Calu3 (cell line): Measurements from ENCODE around the gene BRF1. TPM values are rescaled to one million over a fixed set of nuclear protein-coding genes. Genes with fewer than 3 reads are reported as not detected.

Source experiments
- BruUV-seq: library from RNA; stranded (reverse); fragments of 400-500 nt; replicated peaks from 2 replicates; lab custom pipeline; 2021; lab: Mats Ljungman, UMichigan
- CTCF ChIA-PET: fragments of 300-600 bp; sonication (Branson Sonifier 250); formaldehyde crosslinking; loops from one replicate; lab custom pipeline; 2022; ENCODE audit warnings: antibody characterized with exemption; lab: Charles Lee
- DNase-seq: peaks from one replicate; pipeline ENCODE4 v3.0.0; 2022
- H3K27ac Mint-ChIP-seq: one replicate; pipeline ENCODE4 v1.8.0; 2022; ENCODE audit warnings: mixed read lengths; ENCODE audit not compliant: unreplicated experiment
- H3K27me3 Mint-ChIP-seq: one replicate; pipeline ENCODE4 v1.8.0; 2022; ENCODE audit warnings: mixed read lengths; ENCODE audit not compliant: unreplicated experiment
- H3K36me3 Mint-ChIP-seq: one replicate; pipeline ENCODE4 v1.8.0; 2022; ENCODE audit warnings: mild to moderate bottlenecking, moderate library complexity, mixed read lengths; ENCODE audit not compliant: insufficient read depth, unreplicated experiment
- H3K4me1 Mint-ChIP-seq: one replicate; pipeline ENCODE4 v1.8.0; 2022; ENCODE audit warnings: mild to moderate bottlenecking, low read depth, mixed read lengths; ENCODE audit not compliant: unreplicated experiment
- H3K4me3 Mint-ChIP-seq: one replicate; pipeline ENCODE4 v1.8.0; 2022; ENCODE audit warnings: mild to moderate bottlenecking, low read depth, moderate library complexity, mixed read lengths; ENCODE audit not compliant: unreplicated experiment
- H3K9me3 Mint-ChIP-seq: one replicate; pipeline ENCODE4 v1.8.0; 2022; ENCODE audit warnings: low read depth, mixed read lengths; ENCODE audit not compliant: unreplicated experiment
- CTCF ChIP-seq: fragments of 200-600 bp; IDR thresholded peaks from one replicate; pipeline ENCODE4 v1.8.0; 2022; ENCODE audit warnings: antibody characterized with exemption; ENCODE audit not compliant: unreplicated experiment
- intact Hi-C: fragments of 100-400 bp; cut with micrococcal nuclease; formaldehyde crosslinking; loops from one replicate; pipeline ENCODE4 v1.10.0; 2022; ENCODE audit not compliant: unreplicated experiment
- total RNA-seq: library from RNA; stranded (reverse); gene quantifications from 2 replicates; pipeline ENCODE4 v1.2.3, GENCODE V29; 2022

The BRF1 gene
- total RNA-seq, 1 experiment from 2014 or later = 38.4 TPM

GRCh38 chr14:105178868-105179140, 122.0 kb downstream of the BRF1 start:
- Mint-ChIP-seq H3K27ac (no peak overlapping the region), H3K4me3 (no peak overlapping the region), H3K27me3 (peaks cover 9% of the 10 kb centered on the region), H3K4me1 (peaks cover 9% of the 10 kb centered on the region), H3K9me3 (no peaks in the 10 kb centered on the region), H3K36me3 (peaks cover 8% of the 10 kb centered on the region)
- BruUV-seq = no TSS peak
- no peak for TF ChIP-seq CTCF
- intact Hi-C loops = no loop called here
- no peak for DNase-seq
- CTCF ChIA-PET = no interaction called here

- H3K4me3 Mint-ChIP-seq = no peak overlapping the region
- intact Hi-C loops = no loop called here
- BruUV-seq = no TSS peak
- no peaks in the 10 kb centered on the region for H3K9me3 Mint-ChIP-seq
- H3K4me1 Mint-ChIP-seq = peaks cover 9% of the 10 kb centered on the region
- no peak for DNase-seq
- H3K27me3 Mint-ChIP-seq = peaks cover 4% of the 10 kb centered on the region
- no peak for TF ChIP-seq CTCF
- peaks cover 8% of the 10 kb centered on the region for H3K36me3 Mint-ChIP-seq
- no peak overlapping the region for H3K27ac Mint-ChIP-seq
- CTCF ChIA-PET = no interaction called here
Measured at GRCh38 chr14:105178069-105178867, 122.5 kb downstream of the BRF1 start.

GRCh38 chr14:105177082-105177481, 123.7 kb downstream of the BRF1 start:
- TF ChIP-seq CTCF = no peak
- H3K4me1 Mint-ChIP-seq = peaks cover 9% of the 10 kb centered on the region
- no peaks in the 10 kb centered on the region for H3K27me3 Mint-ChIP-seq
- no peak overlapping the region for H3K27ac Mint-ChIP-seq
- intact Hi-C loops = no loop called here
- BruUV-seq = no TSS peak
- H3K36me3 Mint-ChIP-seq = peaks cover 8% of the 10 kb centered on the region
- no peaks in the 10 kb centered on the region for H3K9me3 Mint-ChIP-seq
- DNase-seq = no peak
- CTCF ChIA-PET = interaction anchor here (1.1 kb wide), 1 partner anchor 20 kb away, joined by 3 read pairs; no protein-coding TSS in a partner anchor
- no peak overlapping the region for H3K4me3 Mint-ChIP-seq

- intact Hi-C loops = no loop called here
- Mint-ChIP-seq H3K4me3 (no peak overlapping the region), H3K36me3 (peaks cover 8% of the 10 kb centered on the region), H3K4me1 (peaks cover 9% of the 10 kb centered on the region), H3K9me3 (no peaks in the 10 kb centered on the region), H3K27ac (no peak overlapping the region), H3K27me3 (no peaks in the 10 kb centered on the region)
- no peak for DNase-seq
- CTCF ChIA-PET = interaction anchor here (1.1 kb wide), 1 partner anchor 19 kb away, joined by 3 read pairs; no protein-coding TSS in a partner anchor
- no TSS peak for BruUV-seq
- TF ChIP-seq CTCF = no peak
Measured at GRCh38 chr14:105176513-105176912, 124.3 kb downstream of the BRF1 start.
